ENCODE results near the gene CDC40.

DNA sequence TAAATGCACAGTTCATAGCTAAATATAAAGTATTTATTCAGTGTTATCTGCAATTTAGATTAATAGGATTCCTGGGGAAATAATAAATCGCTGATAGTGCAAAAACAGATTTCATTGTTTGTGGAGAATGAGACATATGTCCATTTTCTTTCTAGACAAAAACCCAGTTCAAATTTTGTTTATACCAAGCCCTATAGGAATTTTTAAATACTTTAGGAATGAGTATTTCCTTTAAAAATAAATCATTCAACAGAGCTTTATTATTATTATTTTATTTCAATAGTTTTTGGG lies 91.5 kb downstream of the CDC40 start:
- TF ChIP-seq POLR2A (IDR thresholded peaks at IDR 0.05), result no peak
- TF ChIP-seq CTCF (IDR thresholded peaks at IDR 0.05), result no peak
- TF ChIP-seq EP300 (IDR thresholded peaks at IDR 0.05), result no peak

All from tibial nerve (tissue), 4 donors.